ENCODE measurements around the gene SLC9A9. TPM values are rescaled to one million over a fixed set of nuclear protein-coding genes. Genes with fewer than 3 reads are reported as not detected.

The SLC9A9 gene
- total and polyA plus RNA-seq, 9 of the 15 experiments (the other 6 are each of a cell fraction or from before 2014, with no cell fraction given): 0.03 to 0.13 TPM; not detected in 7

GRCh38 chr3:143700431-143700975, 147.8 kb downstream of the SLC9A9 start:
- DNase-seq (ENCODE audit: extremely low read depth in 1 of 4, low spot score in 3 of 4): no peak
- CTCF ChIA-PET (ENCODE audit: low intra/inter-chr PET ratio): no interaction called here
- TF ChIP-seq ZBTB8A (IDR thresholded peaks at IDR 0.05; ENCODE audit: partially characterized antibody) (no peak), ZNF77 (CRISPR knock-in tag; IDR thresholded peaks at IDR 0.05) (no peak), HNRNPUL1 (IDR thresholded peaks at IDR 0.05; ENCODE audit: low read length) (no peak), ZNF140 (CRISPR knock-in tag; IDR thresholded peaks at IDR 0.05) (no peak), PCBP2 (IDR thresholded peaks at IDR 0.05; ENCODE audit: low read depth, low read length, poor library complexity, severe bottlenecking) (no peak), XRCC5 (IDR thresholded peaks at IDR 0.05; ENCODE audit: low read depth, low read length) (no peak), ZNF347 (CRISPR knock-in tag; IDR thresholded peaks at IDR 0.05; ENCODE audit: low read depth) (no peak), HDAC8 (tag; IDR thresholded peaks at IDR 0.05) (no peak), ARID3A (IDR thresholded peaks at IDR 0.05; ENCODE audit: borderline replicate concordance, low read depth, low read length) (no peak), ESRRB (CRISPR knock-in tag; IDR thresholded peaks at IDR 0.05; ENCODE audit: borderline replicate concordance) (no peak), GMEB1 (CRISPR knock-in tag; IDR thresholded peaks at IDR 0.05) (no peak), MLX (CRISPR knock-in tag; conservative IDR thresholded peaks at IDR 0.05) (no peak), U2AF2 (optimal IDR thresholded peaks at IDR 0.05; ENCODE audit: low read depth, low read length) (no peak), BACH1 (tag; IDR thresholded peaks at IDR 0.05) (no peak)
- TF ChIP-seq, protein P1, sequence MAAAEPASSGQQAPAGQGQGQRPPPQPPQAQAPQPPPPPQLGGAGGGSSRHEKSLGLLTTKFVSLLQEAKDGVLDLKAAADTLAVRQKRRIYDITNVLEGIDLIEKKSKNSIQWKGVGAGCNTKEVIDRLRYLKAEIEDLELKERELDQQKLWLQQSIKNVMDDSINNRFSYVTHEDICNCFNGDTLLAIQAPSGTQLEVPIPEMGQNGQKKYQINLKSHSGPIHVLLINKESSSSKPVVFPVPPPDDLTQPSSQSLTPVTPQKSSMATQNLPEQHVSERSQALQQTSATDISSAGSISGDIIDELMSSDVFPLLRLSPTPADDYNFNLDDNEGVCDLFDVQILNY (CRISPR knock-in tag; IDR thresholded peaks at IDR 0.05): no peak

More at GRCh38 chr3:143700431-143700975, 147.8 kb downstream of the SLC9A9 start:
- FAIRE-seq: no peak
- intact Hi-C loops (cut with micrococcal nuclease): no loop called here
- WGBS (ENCODE audit: insufficient coverage, low coverage, missing lambda C conversion rate): 0% methylated on average over 1 of the region's 1 CpG
- Histone ChIP-seq H2AFZ (ENCODE audit: low read depth, low read length) (no peak overlapping the region), H3K36me3 (ENCODE audit: control insufficient read depth, insufficient read depth, low read length) (no peaks in the 10 kb centered on the region), H3K27ac (ENCODE audit: extremely low read depth, low read depth, low read length) (no peak overlapping the region), H3K4me2 (ENCODE audit: insufficient read depth, low read length) (no peak overlapping the region), H4K20me1 (replicated peaks; ENCODE audit: control insufficient read depth, insufficient read depth, low read length) (no peaks in the 10 kb centered on the region), H3K9ac (ENCODE audit: insufficient read depth in 1 of 2, low read depth in 2 of 2, low read length in 2 of 2) (no peak overlapping the region), H3K9me3 (replicated peaks; ENCODE audit: control insufficient read depth, insufficient read depth, low read depth, low read length) (no peaks in the 10 kb centered on the region), H3K4me1 (replicated peaks in 1 of 2; ENCODE audit: control insufficient read depth in 2 of 2, insufficient read depth in 2 of 2, low read length in 2 of 2) (no peaks in the 10 kb centered on the region), H3K27me3 (ENCODE audit: control insufficient read depth in 2 of 2, insufficient read depth in 2 of 2, low read length in 2 of 2) (no peaks in the 10 kb centered on the region; a peak in 1 of 5 replicates), H3K79me2 (ENCODE audit: control insufficient read depth, insufficient read depth, low read length) (no peaks in the 10 kb centered on the region), H3K4me3 (no peak overlapping the region), H3K9me1 (ENCODE audit: control insufficient read depth, insufficient read depth, low read length) (no peaks in the 10 kb centered on the region)
- BruUV-seq (replicated peaks): no TSS peak
- in situ Hi-C loops (cut with MboI): no loop called here
- POLR2A ChIA-PET: no interaction called here
- ATAC-seq: no peak
